ENCODE results near the gene NRXN2.

The NRXN2 gene

GRCh38 chr11:64759131-64759721, 36.2 kb upstream of the NRXN2 start:
- TF ChIP-seq CTCF (conservative IDR thresholded peaks at IDR 0.05; ENCODE audit: control insufficient read depth, insufficient read depth, low read depth, low read length) = no peak
- no peak overlapping the region for H3K4me3 ChIP-seq (ENCODE audit: control insufficient read depth, low read depth, low read length)
- DNase-seq (ENCODE audit: low read depth) = no peak

- TF ChIP-seq CTCF (conservative IDR thresholded peaks at IDR 0.05; ENCODE audit: control insufficient read depth, insufficient read depth, low read depth, low read length) = no peak
- no peak for DNase-seq (ENCODE audit: low read depth)
- no peak overlapping the region for H3K4me3 ChIP-seq (ENCODE audit: control insufficient read depth, low read depth, low read length)
These were observed 35.5 kb upstream of the NRXN2 start for GRCh38 chr11:64758330-64759079.

- DNase-seq (ENCODE audit: low read depth) = no peak
- no peak for TF ChIP-seq CTCF (conservative IDR thresholded peaks at IDR 0.05; ENCODE audit: control insufficient read depth, insufficient read depth, low read depth, low read length)
- H3K4me3 ChIP-seq (ENCODE audit: control insufficient read depth, low read depth, low read length) = no peak overlapping the region
These were observed 34.7 kb upstream of the NRXN2 start for GRCh38 chr11:64757549-64758329.

- no peak for DNase-seq (ENCODE audit: low read depth)
- H3K4me3 ChIP-seq (ENCODE audit: control insufficient read depth, low read depth, low read length) = no peak overlapping the region
- TF ChIP-seq CTCF (conservative IDR thresholded peaks at IDR 0.05; ENCODE audit: control insufficient read depth, insufficient read depth, low read depth, low read length) = no peak
These were observed 32.8 kb upstream of the NRXN2 start for GRCh38 chr11:64755681-64756361.

GRCh38 chr11:64754919-64755662, 32.1 kb upstream of the NRXN2 start:
- no peak for TF ChIP-seq CTCF (conservative IDR thresholded peaks at IDR 0.05; ENCODE audit: control insufficient read depth, insufficient read depth, low read depth, low read length)
- no peak overlapping the region for H3K4me3 ChIP-seq (ENCODE audit: control insufficient read depth, low read depth, low read length)

More at GRCh38 chr11:64754919-64755662, 32.1 kb upstream of the NRXN2 start:
- no peak for DNase-seq (ENCODE audit: low read depth)

Data from fibroblast of mammary gland (primary cell).